Stimulated activated naive CD8-positive, alpha-beta T cell treated with anti-CD3 and anti-CD28 coated beads, Interleukin-15, Interleukin-2, amounts not matched to agents 100 ng/mL and 50 ng/mL, for 24 hours (primary cell): ENCODE data around the gene NME3.

ENCODE experiments used
- H3K27ac Mint-ChIP-seq: one replicate; pipeline ENCODE4 v1.8.0; 2021; ENCODE audit warnings: mild to moderate bottlenecking, mixed read lengths
- H3K27me3 Mint-ChIP-seq: one replicate; pipeline ENCODE4 v1.8.0; 2021; ENCODE audit warnings: mixed read lengths
- H3K36me3 Mint-ChIP-seq: one replicate; pipeline ENCODE4 v1.8.0; 2021; ENCODE audit warnings: low read depth, mixed read lengths
- H3K4me1 Mint-ChIP-seq: one replicate; pipeline ENCODE4 v1.8.0; 2021; ENCODE audit warnings: low read depth, mixed read lengths
- H3K4me3 Mint-ChIP-seq: one replicate; pipeline ENCODE4 v1.8.0; 2021; ENCODE audit warnings: mild to moderate bottlenecking, mixed read lengths
- H3K9me3 Mint-ChIP-seq: one replicate; pipeline ENCODE4 v1.8.0; 2021; ENCODE audit warnings: mixed read lengths

The NME3 gene

GRCh38 chr16:1761751-1762150, 9.6 kb downstream of the NME3 start:
- Mint-ChIP-seq H3K27me3 (no peaks in the 10 kb centered on the region), H3K9me3 (no peaks in the 10 kb centered on the region), H3K27ac (no peak overlapping the region), H3K4me3 (no peak overlapping the region), H3K36me3 (peaks cover 4% of the 10 kb centered on the region), H3K4me1 (peaks cover 1% of the 10 kb centered on the region)

GRCh38 chr16:1760911-1761310, 10.4 kb downstream of the NME3 start:
- Mint-ChIP-seq H3K9me3 (no peaks in the 10 kb centered on the region), H3K4me3 (no peak overlapping the region), H3K36me3 (peaks cover 4% of the 10 kb centered on the region), H3K27me3 (no peaks in the 10 kb centered on the region), H3K4me1 (peaks cover 3% of the 10 kb centered on the region), H3K27ac (no peak overlapping the region)

GRCh38 chr16:1759511-1759910, 11.8 kb downstream of the NME3 start:
- no peak overlapping the region for H3K27ac Mint-ChIP-seq
- no peak overlapping the region for H3K4me3 Mint-ChIP-seq
- no peaks in the 10 kb centered on the region for H3K27me3 Mint-ChIP-seq
- H3K36me3 Mint-ChIP-seq = peaks cover 12% of the 10 kb centered on the region
- H3K4me1 Mint-ChIP-seq = peaks cover 3% of the 10 kb centered on the region
- no peaks in the 10 kb centered on the region for H3K9me3 Mint-ChIP-seq

GRCh38 chr16:1758923-1759322, 12.4 kb downstream of the NME3 start:
- Mint-ChIP-seq H3K4me1 (peaks cover 3% of the 10 kb centered on the region), H3K27ac (no peak overlapping the region), H3K36me3 (peaks cover 12% of the 10 kb centered on the region), H3K4me3 (no peak overlapping the region), H3K9me3 (no peaks in the 10 kb centered on the region), H3K27me3 (no peaks in the 10 kb centered on the region)

- Mint-ChIP-seq H3K36me3 (peaks cover 14% of the 10 kb centered on the region), H3K4me1 (peaks cover 3% of the 10 kb centered on the region), H3K27ac (no peak overlapping the region), H3K27me3 (no peaks in the 10 kb centered on the region), H3K9me3 (no peaks in the 10 kb centered on the region), H3K4me3 (no peak overlapping the region)
Measured at GRCh38 chr16:1757714-1758461, 13.5 kb downstream of the NME3 start.

- Mint-ChIP-seq H3K36me3 (peaks cover 21% of the 10 kb centered on the region), H3K4me1 (peaks cover 3% of the 10 kb centered on the region), H3K27me3 (no peaks in the 10 kb centered on the region), H3K9me3 (no peaks in the 10 kb centered on the region), H3K4me3 (no peak overlapping the region), H3K27ac (no peak overlapping the region)
Measured at GRCh38 chr16:1754204-1754603, 17.1 kb downstream of the NME3 start.

GRCh38 chr16:1752853-1753252, 18.5 kb downstream of the NME3 start:
- Mint-ChIP-seq H3K36me3 (peaks cover 25% of the 10 kb centered on the region), H3K4me1 (peaks cover 3% of the 10 kb centered on the region), H3K27me3 (no peaks in the 10 kb centered on the region), H3K27ac (no peak overlapping the region), H3K9me3 (no peaks in the 10 kb centered on the region), H3K4me3 (no peak overlapping the region)

- peaks cover 3% of the 10 kb centered on the region for H3K4me1 Mint-ChIP-seq
- H3K9me3 Mint-ChIP-seq = no peaks in the 10 kb centered on the region
- H3K27me3 Mint-ChIP-seq = no peaks in the 10 kb centered on the region
- no peak overlapping the region for H3K4me3 Mint-ChIP-seq
- peaks cover 25% of the 10 kb centered on the region for H3K36me3 Mint-ChIP-seq
- H3K27ac Mint-ChIP-seq = no peak overlapping the region
Measured at GRCh38 chr16:1751946-1752345, 19.4 kb downstream of the NME3 start.

- no peak overlapping the region for H3K27ac Mint-ChIP-seq
- no peaks in the 10 kb centered on the region for H3K9me3 Mint-ChIP-seq
- H3K4me3 Mint-ChIP-seq = no peak overlapping the region
- H3K36me3 Mint-ChIP-seq = peaks cover 22% of the 10 kb centered on the region
- no peaks in the 10 kb centered on the region for H3K27me3 Mint-ChIP-seq
- no peaks in the 10 kb centered on the region for H3K4me1 Mint-ChIP-seq
Measured at GRCh38 chr16:1749152-1750117, 21.9 kb downstream of the NME3 start.

- peaks cover 20% of the 10 kb centered on the region for H3K36me3 Mint-ChIP-seq
- no peaks in the 10 kb centered on the region for H3K4me1 Mint-ChIP-seq
- H3K4me3 Mint-ChIP-seq = no peak overlapping the region
- H3K27ac Mint-ChIP-seq = no peak overlapping the region
- H3K9me3 Mint-ChIP-seq = no peaks in the 10 kb centered on the region
- no peaks in the 10 kb centered on the region for H3K27me3 Mint-ChIP-seq
Measured at GRCh38 chr16:1747934-1748333, 23.4 kb downstream of the NME3 start.

GRCh38 chr16:1746693-1747195, 24.6 kb downstream of the NME3 start:
- H3K27ac Mint-ChIP-seq = no peak overlapping the region

GRCh38 chr16:1745900-1746692, 25.2 kb downstream of the NME3 start:
- H3K4me3 Mint-ChIP-seq = no peak overlapping the region
- no peaks in the 10 kb centered on the region for H3K9me3 Mint-ChIP-seq
- no peak overlapping the region for H3K27ac Mint-ChIP-seq
- peaks cover 10% of the 10 kb centered on the region for H3K36me3 Mint-ChIP-seq
- H3K4me1 Mint-ChIP-seq = no peaks in the 10 kb centered on the region
- H3K27me3 Mint-ChIP-seq = no peaks in the 10 kb centered on the region

More at GRCh38 chr16:1746693-1747195, 24.6 kb downstream of the NME3 start:
- Mint-ChIP-seq H3K4me3 (no peak overlapping the region), H3K9me3 (no peaks in the 10 kb centered on the region), H3K36me3 (peaks cover 10% of the 10 kb centered on the region), H3K27me3 (no peaks in the 10 kb centered on the region), H3K4me1 (no peaks in the 10 kb centered on the region)

GRCh38 chr16:1745181-1745899, 26.0 kb downstream of the NME3 start:
- Mint-ChIP-seq H3K9me3 (no peaks in the 10 kb centered on the region), H3K36me3 (peaks cover 10% of the 10 kb centered on the region), H3K27me3 (no peaks in the 10 kb centered on the region), H3K27ac (no peak overlapping the region), H3K4me1 (no peaks in the 10 kb centered on the region), H3K4me3 (no peak overlapping the region)

GRCh38 chr16:1744338-1744840, 27.0 kb downstream of the NME3 start:
- Mint-ChIP-seq H3K36me3 (peaks cover 10% of the 10 kb centered on the region), H3K4me3 (no peak overlapping the region), H3K4me1 (no peaks in the 10 kb centered on the region), H3K27ac (no peak overlapping the region), H3K9me3 (no peaks in the 10 kb centered on the region), H3K27me3 (no peaks in the 10 kb centered on the region)
